ENCODE results near the gene ARF5. TPM values are rescaled to one million over a fixed set of nuclear protein-coding genes. Genes with fewer than 3 reads are reported as not detected.

ARF5 gene
- total RNA-seq, 1 donor from 2014 or later, result 189 TPM

- TF ChIP-seq CTCF (conservative IDR thresholded peaks at IDR 0.05), result no peak
- Mint-ChIP-seq H3K36me3 (no peaks in the 10 kb centered on the region), H3K4me3 (no peak overlapping the region), H3K4me1 (ENCODE audit: unreplicated experiment) (no peaks in the 10 kb centered on the region), H3K27ac (no peak overlapping the region), H3K9me3 (no peaks in the 10 kb centered on the region), H3K27me3 (peaks cover 18% of the 10 kb centered on the region)
- no peak for DNase-seq (ENCODE audit: extremely low spot score, unreplicated experiment)
Measured at GRCh38 chr7:127628445-127628844, 40.2 kb downstream of the ARF5 start.

- no peak for DNase-seq (ENCODE audit: extremely low spot score, unreplicated experiment)
- H3K27ac Mint-ChIP-seq, result no peak overlapping the region
- peak; percentile 57 for TF ChIP-seq CTCF (conservative IDR thresholded peaks at IDR 0.05)
- H3K4me1 Mint-ChIP-seq (ENCODE audit: unreplicated experiment), result no peaks in the 10 kb centered on the region
- no peaks in the 10 kb centered on the region for H3K9me3 Mint-ChIP-seq
- H3K36me3 Mint-ChIP-seq, result no peaks in the 10 kb centered on the region
- peaks cover 15% of the 10 kb centered on the region for H3K27me3 Mint-ChIP-seq
- no peak overlapping the region for H3K4me3 Mint-ChIP-seq
Measured at GRCh38 chr7:127629268-127629854, 41.1 kb downstream of the ARF5 start.

GRCh38 chr7:127632276-127632910, 44.2 kb downstream of the ARF5 start:
- Mint-ChIP-seq H3K4me3 (no peak overlapping the region), H3K9me3 (no peaks in the 10 kb centered on the region), H3K36me3 (no peaks in the 10 kb centered on the region), H3K4me1 (ENCODE audit: unreplicated experiment) (no peaks in the 10 kb centered on the region), H3K27ac (no peak overlapping the region), H3K27me3 (peaks cover 5% of the 10 kb centered on the region)
- TF ChIP-seq CTCF (conservative IDR thresholded peaks at IDR 0.05), result no peak
- DNase-seq (ENCODE audit: extremely low spot score, unreplicated experiment), result no peak

- DNase-seq (ENCODE audit: extremely low spot score, unreplicated experiment), result no peak
- TF ChIP-seq CTCF (conservative IDR thresholded peaks at IDR 0.05), result no peak
- Mint-ChIP-seq H3K4me3 (no peak overlapping the region), H3K27ac (no peak overlapping the region), H3K9me3 (no peaks in the 10 kb centered on the region), H3K27me3 (peaks cover 5% of the 10 kb centered on the region), H3K36me3 (no peaks in the 10 kb centered on the region), H3K4me1 (ENCODE audit: unreplicated experiment) (no peaks in the 10 kb centered on the region)
Measured at GRCh38 chr7:127635659-127636285, 47.6 kb downstream of the ARF5 start.

- DNase-seq (ENCODE audit: extremely low spot score, unreplicated experiment), result no peak
- H3K27me3 Mint-ChIP-seq, result peaks cover 3% of the 10 kb centered on the region
- no peak for TF ChIP-seq CTCF (conservative IDR thresholded peaks at IDR 0.05)
- no peaks in the 10 kb centered on the region for H3K36me3 Mint-ChIP-seq
- H3K4me3 Mint-ChIP-seq, result no peak overlapping the region
- H3K27ac Mint-ChIP-seq, result no peak overlapping the region
- H3K9me3 Mint-ChIP-seq, result no peaks in the 10 kb centered on the region
- H3K4me1 Mint-ChIP-seq (ENCODE audit: unreplicated experiment), result peaks cover 7% of the 10 kb centered on the region
Measured at GRCh38 chr7:127638197-127638596, 50.0 kb downstream of the ARF5 start.

Other genes with a start within 250 kb of the ARF5 start
- 25.8 and 26.2 TPM in 2 replicates for gene ZNF800, start 195.7 kb upstream of the ARF5 start, total RNA-seq (ENCODE audit: low replicate concordance)
- gene GCC1, start 2.8 kb upstream of the ARF5 start, total RNA-seq (ENCODE audit: low replicate concordance), result 15.6 and 21.4 TPM in 2 replicates
- 1.4 and 1.6 TPM in 2 replicates for gene FSCN3, start 5.3 kb downstream of the ARF5 start, total RNA-seq (ENCODE audit: low replicate concordance)
- gene PAX4, start 29.7 kb downstream of the ARF5 start, total RNA-seq (ENCODE audit: low replicate concordance), result 3.4 and 14.9 TPM in 2 replicates
- gene SND1, start 63.8 kb downstream of the ARF5 start, total RNA-seq (ENCODE audit: low replicate concordance), result 183 and 199 TPM in 2 replicates